Breast epithelium (tissue), 4 donors: Measurements from ENCODE around the gene PPM1M. TPM values are rescaled to one million over a fixed set of nuclear protein-coding genes. Genes with fewer than 3 reads are reported as not detected.
A peak's percentile ranks its signal among the peaks of the same experiment; 100 is the strongest.

Experiments used
- DNase-seq, 2 donors: peaks; one replicate each; pipeline ENCODE4 v3.0.0-alpha.2; 2019; ENCODE audit warnings: low spot score in 2 of 2
- H3K27ac ChIP-seq, 2 donors: fragments of 200-600 bp; sonication (generic) in 1 of 2; one replicate each; pipeline ENCODE4 v1.5.1; 2016 to 2019; ENCODE audit warnings: mild to moderate bottlenecking in 1 of 2
- H3K27me3 ChIP-seq, 2 donors: fragments of 200-600 bp; sonication (generic) in 1 of 2; one replicate each; pipeline versions ENCODE4 v1.5.1 to v1.6.0; 2017 to 2019; ENCODE audit warnings: control low read depth in 1 of 2, mild to moderate bottlenecking in 1 of 2
- H3K36me3 ChIP-seq: fragments of 200-600 bp; one replicate; pipeline ENCODE4 v1.5.1; 2019
- H3K4me1 ChIP-seq, 2 donors: fragments of 200-600 bp; sonication (generic); one replicate each; pipeline ENCODE4 v1.5.1; 2016 to 2019; ENCODE audit warnings: control low read depth in 1 of 2
- H3K4me3 ChIP-seq, 3 donors: fragments of 200-600 bp; sonication (generic); 1 replicate in 2 of 3; 2 replicates in 1 of 3; pipeline ENCODE4 v1.5.1; 2016 to 2019; ENCODE audit warnings: mild to moderate bottlenecking in 3 of 3, moderate library complexity in 2 of 3
- H3K9me3 ChIP-seq, 2 donors: fragments of 200-600 bp; sonication (generic) in 1 of 2; one replicate each; pipeline ENCODE4 v1.5.1; 2016 to 2019; ENCODE audit warnings: control low read depth in 1 of 2
- CTCF ChIP-seq, 3 donors: fragments of 450-650 bp; IDR thresholded peaks; one replicate each; pipeline ENCODE4 v1.5.1; 2016 to 2017; ENCODE audit warnings: antibody characterized with exemption in 3 of 3, mild to moderate bottlenecking in 3 of 3, moderate library complexity in 3 of 3
- POLR2A ChIP-seq: fragments of 450-650 bp; IDR thresholded peaks from one replicate; pipeline ENCODE4 v1.6.1; 2016; ENCODE audit warnings: antibody characterized with exemption, mild to moderate bottlenecking, moderate library complexity
- POLR2AphosphoS5 ChIP-seq, 3 donors: sonication (generic); formaldehyde crosslinking; IDR thresholded peaks; one replicate each; pipeline ENCODE4 v1.6.1; 2017; ENCODE audit warnings: antibody characterized with exemption in 3 of 3
- intact Hi-C: fragments of 100-400 bp; cut with DNase I; formaldehyde crosslinking; loops from one replicate; pipeline ENCODE4 v1.15.1; 2023; ENCODE audit warnings: low total_unique reads
- total RNA-seq, 3 donors: library from RNA; depleted of rRNA; stranded (reverse); fragments of >200 nt; gene quantifications; one replicate each; pipeline ENCODE4 v1.1.0, GENCODE V29; 2016

PPM1M gene
- total RNA-seq, 3 donors from 2014 or later: 15.4 to 31.2 (median 20.2) TPM

- H3K4me1 ChIP-seq: peaks cover 8 to 26% of the 10 kb centered on the region in 2 donors
- peak overlapping the region; percentile 52 to 57 for H3K27ac ChIP-seq
- DNase-seq: peak; percentile 75 to 91
- H3K4me3 ChIP-seq: no peak overlapping the region
- no peaks in the 10 kb centered on the region for H3K36me3 ChIP-seq
- peak; percentile 80 to 87 (median 81) for TF ChIP-seq CTCF (IDR thresholded peaks at IDR 0.05)
- no peak for TF ChIP-seq POLR2A
- peak; percentile 22 to 45 (median 32) for TF ChIP-seq POLR2AphosphoS5 (IDR thresholded peaks at IDR 0.05)
- intact Hi-C loops: loop anchor here (5.0 kb wide), 1 partner anchor 258 kb away; no protein-coding TSS in a partner anchor
- no peaks in the 10 kb centered on the region for H3K27me3 ChIP-seq
- no peaks in the 10 kb centered on the region for H3K9me3 ChIP-seq
Measured at GRCh38 chr3:52220380-52221026, 25.1 kb upstream of the PPM1M start.

GRCh38 chr3:52221141-52221562, 24.4 kb upstream of the PPM1M start:
- Histone ChIP-seq H3K27ac (peak overlapping the region; percentile 38 to 57), H3K4me1 (peaks cover 8 to 26% of the 10 kb centered on the region in 2 donors), H3K36me3 (no peaks in the 10 kb centered on the region), H3K9me3 (no peaks in the 10 kb centered on the region), H3K27me3 (no peaks in the 10 kb centered on the region), H3K4me3 (no peak overlapping the region)
- intact Hi-C loops: loop anchor here (5.0 kb wide), 1 partner anchor 259 kb away; no protein-coding TSS in a partner anchor
- no peak for DNase-seq
- TF ChIP-seq POLR2A: no peak
- no peak for TF ChIP-seq POLR2AphosphoS5 (IDR thresholded peaks at IDR 0.05)
- TF ChIP-seq CTCF (IDR thresholded peaks at IDR 0.05): no peak

- Histone ChIP-seq H3K36me3 (no peaks in the 10 kb centered on the region), H3K4me1 (peaks cover 8 to 23% of the 10 kb centered on the region in 2 donors), H3K27ac (peak overlapping the region; percentile 38 to 57), H3K4me3 (peak overlapping the region in 1 of 3 donors; percentile 25), H3K9me3 (no peaks in the 10 kb centered on the region), H3K27me3 (no peaks in the 10 kb centered on the region)
- TF ChIP-seq CTCF (IDR thresholded peaks at IDR 0.05): no peak
- no peak for TF ChIP-seq POLR2AphosphoS5 (IDR thresholded peaks at IDR 0.05)
- TF ChIP-seq POLR2A: no peak
- intact Hi-C loops: loop anchor here (1.0 to 5.0 kb wide), 2 partner anchors 47 to 259 kb away; no protein-coding TSS in a partner anchor
- DNase-seq: peak in 1 of 2 donors; percentile 51
Measured at GRCh38 chr3:52221563-52222318, 23.8 kb upstream of the PPM1M start.

- intact Hi-C loops: loop anchor here (1.0 to 5.0 kb wide), 2 partner anchors 46 to 260 kb away; no protein-coding TSS in a partner anchor
Measured at GRCh38 chr3:52222319-52223221, 23.0 kb upstream of the PPM1M start.

More at GRCh38 chr3:52222319-52223221, 23.0 kb upstream of the PPM1M start:
- H3K4me3 ChIP-seq: peak overlapping the region in 1 of 3 donors; percentile 25
- no peaks in the 10 kb centered on the region for H3K36me3 ChIP-seq
- peak overlapping the region in 1 of 2 donors; percentile 32 for H3K27ac ChIP-seq
- peaks cover 8 to 21% of the 10 kb centered on the region in 2 donors for H3K4me1 ChIP-seq
- no peaks in the 10 kb centered on the region for H3K9me3 ChIP-seq
- H3K27me3 ChIP-seq: no peaks in the 10 kb centered on the region
- DNase-seq: no peak
- TF ChIP-seq CTCF (IDR thresholded peaks at IDR 0.05): no peak
- TF ChIP-seq POLR2A: no peak
- no peak for TF ChIP-seq POLR2AphosphoS5 (IDR thresholded peaks at IDR 0.05)
